ENCODE measurements around the gene FOXE1.

Gene FOXE1

DNA sequence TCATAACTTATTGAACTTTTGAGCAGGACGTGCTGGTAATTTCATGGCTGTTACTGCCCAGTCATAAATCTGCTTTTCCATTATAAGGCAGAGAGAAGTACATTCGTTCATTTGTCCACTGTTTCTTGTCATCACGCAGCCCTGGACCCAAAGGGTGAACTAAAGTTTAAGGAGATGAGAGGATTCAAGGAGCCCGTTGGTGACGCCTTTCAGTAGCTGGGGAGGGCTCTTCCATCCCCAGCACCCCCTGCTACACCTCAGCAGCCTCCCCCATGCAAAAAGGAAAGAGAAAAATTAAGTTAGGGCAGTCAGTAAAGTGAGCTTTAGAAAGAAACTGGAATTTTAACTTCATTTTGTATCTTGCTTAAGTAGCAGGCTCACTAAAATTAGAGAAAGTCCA is 2.9 kb downstream of the FOXE1 start:
- TF ChIP-seq, protein P1, sequence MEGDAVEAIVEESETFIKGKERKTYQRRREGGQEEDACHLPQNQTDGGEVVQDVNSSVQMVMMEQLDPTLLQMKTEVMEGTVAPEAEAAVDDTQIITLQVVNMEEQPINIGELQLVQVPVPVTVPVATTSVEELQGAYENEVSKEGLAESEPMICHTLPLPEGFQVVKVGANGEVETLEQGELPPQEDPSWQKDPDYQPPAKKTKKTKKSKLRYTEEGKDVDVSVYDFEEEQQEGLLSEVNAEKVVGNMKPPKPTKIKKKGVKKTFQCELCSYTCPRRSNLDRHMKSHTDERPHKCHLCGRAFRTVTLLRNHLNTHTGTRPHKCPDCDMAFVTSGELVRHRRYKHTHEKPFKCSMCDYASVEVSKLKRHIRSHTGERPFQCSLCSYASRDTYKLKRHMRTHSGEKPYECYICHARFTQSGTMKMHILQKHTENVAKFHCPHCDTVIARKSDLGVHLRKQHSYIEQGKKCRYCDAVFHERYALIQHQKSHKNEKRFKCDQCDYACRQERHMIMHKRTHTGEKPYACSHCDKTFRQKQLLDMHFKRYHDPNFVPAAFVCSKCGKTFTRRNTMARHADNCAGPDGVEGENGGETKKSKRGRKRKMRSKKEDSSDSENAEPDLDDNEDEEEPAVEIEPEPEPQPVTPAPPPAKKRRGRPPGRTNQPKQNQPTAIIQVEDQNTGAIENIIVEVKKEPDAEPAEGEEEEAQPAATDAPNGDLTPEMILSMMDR (IDR thresholded peaks at IDR 0.05), result no peak
- intact Hi-C loops (cut with DNase I; ENCODE audit: low total_unique reads), result no loop called here
- Histone ChIP-seq H3K4me1 (peaks cover 0 to 37% (median 25%) of the 10 kb centered on the region in 4 donors), H3K9me3 (no peaks in the 10 kb centered on the region), H3K27me3 (peaks cover 3 to 97% of the 10 kb centered on the region in 2 donors), H3K4me3 (no peak overlapping the region), H3K27ac (no peak overlapping the region), H3K36me3 (no peaks in the 10 kb centered on the region)
- DNase-seq, result no peak

DNA sequence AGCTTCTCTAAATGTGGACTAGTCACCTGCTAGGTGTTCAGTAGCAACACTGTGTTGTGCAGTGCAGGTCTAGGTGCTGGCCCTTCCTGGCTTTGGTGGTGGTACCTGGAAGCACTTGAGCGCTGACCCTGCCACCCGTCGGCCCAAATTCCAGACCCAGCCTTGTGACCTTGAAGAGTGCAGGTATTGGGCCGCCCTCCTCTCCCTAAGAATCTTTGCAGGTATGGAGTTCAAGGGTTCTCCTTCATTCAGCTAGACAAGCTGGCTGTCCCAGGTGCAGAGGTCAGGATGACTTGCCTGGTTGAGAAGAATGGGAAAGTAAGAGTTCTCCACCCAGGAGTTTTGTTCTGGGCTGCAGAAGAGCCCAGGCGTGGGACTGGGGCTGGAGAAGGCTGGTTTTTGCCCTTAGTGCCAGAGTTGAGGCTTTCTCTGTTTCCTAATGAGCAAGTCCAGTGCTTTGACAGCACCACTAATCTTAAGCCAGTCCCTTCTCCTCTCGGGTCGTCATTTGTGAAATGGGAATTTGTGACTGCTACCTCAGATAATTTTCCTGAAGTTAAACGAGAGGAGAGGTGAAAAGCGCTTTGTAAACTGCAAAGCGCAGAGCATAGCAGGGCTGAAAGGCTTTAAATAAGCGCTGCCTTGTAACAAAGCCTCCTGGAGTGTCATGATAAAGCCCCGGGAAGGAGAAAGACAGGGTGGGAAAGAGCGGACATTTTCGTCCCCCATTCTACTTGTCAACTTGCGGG is 4.0 kb downstream of the FOXE1 start:
- Histone ChIP-seq H3K27ac (no peak overlapping the region), H3K9me3 (no peaks in the 10 kb centered on the region), H3K27me3 (peaks cover 0 to 95% of the 10 kb centered on the region in 2 donors), H3K4me3 (no peak overlapping the region), H3K36me3 (no peaks in the 10 kb centered on the region), H3K4me1 (peaks cover 0 to 28% (median 20%) of the 10 kb centered on the region in 4 donors)
- intact Hi-C loops (cut with DNase I; ENCODE audit: low total_unique reads), result no loop called here
- TF ChIP-seq, protein P1 (IDR thresholded peaks at IDR 0.05), result no peak
- DNase-seq, result no peak

DNA sequence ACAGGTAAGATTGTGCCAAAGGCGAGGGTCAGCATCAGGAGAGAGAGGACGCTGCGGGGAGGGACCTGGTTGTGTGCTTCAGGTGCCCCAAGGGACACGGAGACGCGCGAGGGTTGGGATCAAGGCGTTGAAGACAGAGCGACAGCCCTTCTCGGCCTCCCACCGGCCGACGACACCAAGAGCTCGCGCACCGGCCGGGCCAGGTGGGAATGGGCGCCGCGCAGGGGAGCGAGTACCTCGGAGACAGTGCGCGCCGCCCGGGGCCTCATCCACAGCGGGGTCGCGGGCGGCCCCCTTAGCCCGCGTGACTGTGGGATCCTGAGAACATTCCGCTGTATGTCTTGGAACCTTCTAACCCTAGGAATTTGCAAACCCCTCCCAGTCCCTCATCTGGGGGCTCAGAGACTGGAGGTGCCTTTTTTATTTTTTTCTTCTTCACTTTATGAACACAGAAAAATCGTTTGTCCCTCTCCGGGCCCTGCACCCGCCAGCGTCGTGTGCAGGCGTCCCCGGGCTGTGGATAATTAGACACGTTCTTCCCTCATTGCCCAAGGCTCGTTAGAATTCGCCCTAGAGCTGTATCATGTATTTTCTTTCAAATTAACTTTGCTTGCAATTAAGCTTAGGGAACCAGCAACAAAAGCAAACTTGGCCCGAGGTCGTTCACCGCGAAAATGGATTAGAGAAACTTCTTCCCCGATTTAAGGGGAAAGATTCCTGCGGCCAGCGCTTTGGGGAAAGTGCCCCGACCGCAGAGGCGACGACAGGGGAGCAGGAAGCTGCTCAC is 4.8 kb downstream of the FOXE1 start:
- TF ChIP-seq, protein P1 (IDR thresholded peaks at IDR 0.05), result no peak
- Histone ChIP-seq H3K9me3 (no peaks in the 10 kb centered on the region), H3K36me3 (no peaks in the 10 kb centered on the region), H3K4me1 (peaks cover 0 to 20% (median 15%) of the 10 kb centered on the region in 4 donors), H3K27me3 (peaks cover 0 to 88% of the 10 kb centered on the region in 2 donors), H3K4me3 (no peak overlapping the region), H3K27ac (no peak overlapping the region)
- intact Hi-C loops (cut with DNase I; ENCODE audit: low total_unique reads), result no loop called here
- no peak for DNase-seq

DNA sequence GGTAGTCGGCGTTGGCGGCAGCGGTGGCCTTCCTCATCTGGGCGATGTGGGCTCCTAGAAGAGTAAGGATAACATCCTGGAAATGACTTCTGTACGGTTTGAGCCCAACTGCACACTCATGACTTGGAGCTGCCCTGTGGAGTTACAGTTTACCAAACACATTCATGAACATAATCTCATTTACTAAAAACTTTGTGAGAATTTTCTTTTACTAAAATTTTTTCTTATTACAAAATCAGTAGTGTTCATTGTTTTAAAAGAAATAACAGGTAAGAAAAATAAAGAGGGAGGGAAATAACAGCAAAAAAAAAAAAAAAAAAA is 5.3 kb downstream of the FOXE1 start:
- H3K9me3 ChIP-seq, result no peaks in the 10 kb centered on the region
- peaks cover 0 to 88% of the 10 kb centered on the region in 2 donors for H3K27me3 ChIP-seq
- H3K4me1 ChIP-seq, result peaks cover 0 to 15% (median 10%) of the 10 kb centered on the region in 4 donors
- H3K27ac ChIP-seq, result no peak overlapping the region
- H3K36me3 ChIP-seq, result no peaks in the 10 kb centered on the region
- intact Hi-C loops (cut with DNase I; ENCODE audit: low total_unique reads), result no loop called here
- TF ChIP-seq, protein P1 (IDR thresholded peaks at IDR 0.05), result no peak
- no peak overlapping the region for H3K4me3 ChIP-seq
- no peak for DNase-seq

DNA sequence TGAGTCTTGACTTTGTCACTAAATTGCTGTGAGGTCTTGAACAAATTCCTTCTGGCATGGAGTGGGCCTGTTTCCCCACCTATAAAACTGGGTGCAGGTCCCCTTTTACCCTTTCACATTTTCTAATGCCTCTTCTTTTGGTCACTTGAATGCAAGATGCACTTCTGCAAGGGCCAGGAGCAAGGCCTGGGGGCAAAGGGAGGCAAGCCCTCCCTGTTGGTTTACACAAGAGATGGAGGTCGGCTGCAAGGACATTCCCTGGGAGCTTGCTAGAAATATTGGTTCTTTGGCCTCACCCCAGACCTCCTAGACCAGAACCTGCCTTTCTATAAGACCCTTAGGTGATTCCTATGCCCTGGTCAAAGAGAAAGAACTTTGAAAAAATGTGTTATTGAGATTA is 5.8 kb downstream of the FOXE1 start:
- TF ChIP-seq, protein P1 (IDR thresholded peaks at IDR 0.05), result no peak
- no peaks in the 10 kb centered on the region for H3K9me3 ChIP-seq
- no peak overlapping the region for H3K27ac ChIP-seq
- peaks cover 0 to 88% of the 10 kb centered on the region in 2 donors for H3K27me3 ChIP-seq
- no peak for DNase-seq
- no peak overlapping the region for H3K4me3 ChIP-seq
- intact Hi-C loops (cut with DNase I; ENCODE audit: low total_unique reads), result no loop called here
- H3K36me3 ChIP-seq, result no peaks in the 10 kb centered on the region
- peaks cover 0 to 10% (median 5%) of the 10 kb centered on the region in 4 donors for H3K4me1 ChIP-seq

All from tibial artery (tissue), 4 donors.